A549 (cell line): ENCODE results near the gene CTLA4. TPM values are rescaled to one million over a fixed set of nuclear protein-coding genes. Genes with fewer than 3 reads are reported as not detected.

ENCODE experiments used
- ATAC-seq, 2 experiments: fragments of 200-7000 bp in 1 of 2; fragments of >200 bp in 1 of 2; cut with Nextera tagmentation in 1 of 2; cut with Tn5 transposase in 1 of 2; 3 replicates each; pipeline versions ENCODE4 v1.8.0 to v1.9.1; 2018 to 2020; ENCODE audit warnings: mild to moderate bottlenecking in 1 of 2, moderate library complexity in 1 of 2
- CTCF ChIA-PET: fragments of 300-600 bp; sonication (Branson Sonifier 250); formaldehyde crosslinking; extraction: SDS; loops from one replicate; lab custom pipeline; 2021; ENCODE audit warnings: antibody characterized with exemption, inconsistent platforms; lab: Yijun Ruan, JAX
- POLR2A ChIA-PET: fragments of 350-600 bp; formaldehyde crosslinking; extraction: SDS; loops from one replicate; lab custom pipeline; 2021; ENCODE audit warnings: antibody characterized with exemption, inconsistent platforms; lab: Yijun Ruan, JAX
- DNase-seq, 2 experiments: peaks; one replicate each; pipeline versions ENCODE4 v3.0.0 to v3.0.0-alpha.2; 2011 to 2016; ENCODE audit warnings: low read depth in 1 of 2, low spot score in 1 of 2
- FAIRE-seq: peaks from 2 replicates; lab custom pipeline; 2011; peaks lifted over from hg19 to GRCh38; lab: Jason Lieb, UNC
- H3K27ac ChIP-seq, 2 experiments: fragments of >200 bp; sonication (Bioruptor Twin); formaldehyde crosslinking; 3 replicates each; pipeline ENCODE4 v1.5.1; 2016 to 2017
- H3K4me1 ChIP-seq: fragments of >200 bp; sonication (Bioruptor Twin); formaldehyde crosslinking; 3 replicates; pipeline ENCODE4 v1.6.1; 2016
- H3K4me2 ChIP-seq: fragments of >200 bp; sonication (Bioruptor Twin); formaldehyde crosslinking; 3 replicates; pipeline ENCODE4 v1.6.1; 2016
- H3K4me3 ChIP-seq: fragments of >200 bp; sonication (Bioruptor Twin); formaldehyde crosslinking; 3 replicates; pipeline ENCODE4 v1.5.1; 2016
- H3K9me3 ChIP-seq: fragments of >200 bp; sonication (Bioruptor Twin); formaldehyde crosslinking; 3 replicates; pipeline ENCODE4 v1.6.1; 2016
- CBX8 ChIP-seq: fragments of 200-600 bp; sonication (generic); IDR thresholded peaks from 2 replicates; pipeline ENCODE4 v1.6.1; 2016
- CHD2 ChIP-seq: fragments of 150-350 bp; IDR thresholded peaks from 2 replicates; pipeline ENCODE4 v1.6.1; 2014; ENCODE audit warnings: low read length; ENCODE audit not compliant: partially characterized antibody
- EHF ChIP-seq: fragments of 250-450 bp; sonication (Bioruptor Pico); IDR thresholded peaks from 2 replicates; pipeline ENCODE4 v1.5.0; 2020; ENCODE audit warnings: mild to moderate bottlenecking
- EHMT2 ChIP-seq: fragments of 200-600 bp; sonication (generic); IDR thresholded peaks from 2 replicates; pipeline ENCODE4 v1.6.1; 2016; ENCODE audit warnings: antibody characterized with exemption, low read depth, mild to moderate bottlenecking, moderate library complexity
- ELK1 ChIP-seq: fragments of 150-350 bp; IDR thresholded peaks from 2 replicates; pipeline ENCODE4 v1.6.1; 2014; ENCODE audit warnings: low read depth, mild to moderate bottlenecking, low read length
- FOXS1 ChIP-seq: fragments of 250-450 bp; sonication (Bioruptor Pico); IDR thresholded peaks from 2 replicates; pipeline ENCODE4 v1.5.0; 2020; ENCODE audit warnings: mild to moderate bottlenecking, moderate library complexity
- HDAC2 ChIP-seq: fragments of 200-600 bp; sonication (generic); IDR thresholded peaks from 2 replicates; pipeline ENCODE4 v1.6.1; 2016
- HEYL ChIP-seq: fragments of 250-450 bp; sonication (Bioruptor Pico); IDR thresholded peaks from 2 replicates; pipeline ENCODE4 v1.8.0; 2021; ENCODE audit warnings: mild to moderate bottlenecking, moderate library complexity
- HOXA7 ChIP-seq: fragments of 250-450 bp; sonication (Bioruptor Pico); IDR thresholded peaks from 2 replicates; pipeline ENCODE4 v1.5.0; 2020; ENCODE audit warnings: mild to moderate bottlenecking, moderate library complexity
- HOXB5 ChIP-seq: fragments of 250-450 bp; sonication (Bioruptor Pico); IDR thresholded peaks from 2 replicates; pipeline ENCODE4 v1.5.0; 2020; ENCODE audit warnings: mild to moderate bottlenecking, moderate library complexity
- JUN ChIP-seq, 2 experiments: fragments of >200 bp; sonication (Bioruptor Twin); formaldehyde crosslinking; IDR thresholded peaks; 2 replicates in 1 of 2; 3 replicates in 1 of 2; pipeline ENCODE4 v1.6.1; 2016 to 2017
- JUNB ChIP-seq: fragments of >200 bp; sonication (Bioruptor Twin); formaldehyde crosslinking; IDR thresholded peaks from 2 replicates; pipeline ENCODE4 v1.6.1; 2016
- KDM1A ChIP-seq: fragments of 200-600 bp; sonication (generic); IDR thresholded peaks from 2 replicates; pipeline ENCODE4 v1.6.1; 2016; ENCODE audit warnings: low read depth, mild to moderate bottlenecking
- KDM5A ChIP-seq: fragments of 200-600 bp; sonication (generic); IDR thresholded peaks from 2 replicates; pipeline ENCODE4 v1.6.1; 2016; ENCODE audit warnings: antibody characterized with exemption, mild to moderate bottlenecking
- MAFK ChIP-seq: fragments of 450-650 bp; IDR thresholded peaks from 2 replicates; pipeline ENCODE4 v1.6.1; 2014; ENCODE audit not compliant: partially characterized antibody
- NFE2L2 ChIP-seq: fragments of 150-350 bp; conservative IDR thresholded peaks from 2 replicates; pipeline ENCODE4 v1.6.1; 2014; ENCODE audit warnings: low read length
- NR3C1 ChIP-seq: fragments of >200 bp; sonication (Bioruptor Twin); formaldehyde crosslinking; IDR thresholded peaks from 3 replicates; pipeline ENCODE4 v1.6.1; 2017
- RCOR1 ChIP-seq: fragments of 150-350 bp; IDR thresholded peaks from 2 replicates; pipeline ENCODE4 v1.6.1; 2014; ENCODE audit warnings: antibody characterized with exemption, low read length, low read depth
- SMC3 ChIP-seq: fragments of >200 bp; sonication (Bioruptor Twin); formaldehyde crosslinking; IDR thresholded peaks from 3 replicates; pipeline ENCODE4 v1.6.1; 2018; ENCODE audit warnings: inconsistent platforms
- SREBF2 ChIP-seq: fragments of 450-650 bp; IDR thresholded peaks from 2 replicates; pipeline ENCODE4 v1.6.1; 2014; ENCODE audit warnings: mild to moderate bottlenecking, moderate library complexity
- USF2 ChIP-seq: fragments of 450-650 bp; IDR thresholded peaks from 2 replicates; pipeline ENCODE4 v1.6.1; 2014; ENCODE audit warnings: antibody characterized with exemption
- ZC3H11A ChIP-seq: fragments of 450-650 bp; IDR thresholded peaks from 2 replicates; pipeline ENCODE4 v1.6.1; 2014; ENCODE audit warnings: antibody characterized with exemption, mild to moderate bottlenecking
- ZNF302 ChIP-seq: fragments of 250-450 bp; sonication (Bioruptor Pico); IDR thresholded peaks from 2 replicates; pipeline ENCODE4 v1.9.0; 2021; ENCODE audit warnings: inconsistent platforms, mild to moderate bottlenecking, moderate library complexity
- WGBS: methylation state at CpG from one replicate; pipeline ENCODE4 v1.1.6; 2017; ENCODE audit errors: missing lambda C conversion rate; 5-methylcytosine and 5-hydroxymethylcytosine counted together
- polyA plus RNA-seq, 4 experiments: library from polyadenylated mRNA; depleted of rRNA in 3 of 4; stranded (reverse); fragments of >200 nt; fragmentation: RNase III in 1 of 4; extraction: RNeasy Plus Mini Kit Qiagen cat#74134 plus additional on column Dnase treatment in 1 of 4; gene quantifications; 2 replicates in 3 of 4; 3 replicates in 1 of 4; pipeline ENCODE4 v1.2.3, GENCODE V29; 2011 to 2017
- TF ChIP-seq, protein P1 (sequence below): IDR thresholded peaks from 2 replicates; pipeline ENCODE4 v1.6.1; 2012; ENCODE audit warnings: low read depth, borderline replicate concordance
- TF ChIP-seq, protein P2 (sequence below): fragments of >200 bp; sonication (Bioruptor Twin); formaldehyde crosslinking; IDR thresholded peaks from 3 replicates; pipeline ENCODE4 v1.6.1; 2016

Gene CTLA4
- polyA plus RNA-seq, 2 of the 4 experiments (the other 2 are of a cell fraction): not detected

DNA sequence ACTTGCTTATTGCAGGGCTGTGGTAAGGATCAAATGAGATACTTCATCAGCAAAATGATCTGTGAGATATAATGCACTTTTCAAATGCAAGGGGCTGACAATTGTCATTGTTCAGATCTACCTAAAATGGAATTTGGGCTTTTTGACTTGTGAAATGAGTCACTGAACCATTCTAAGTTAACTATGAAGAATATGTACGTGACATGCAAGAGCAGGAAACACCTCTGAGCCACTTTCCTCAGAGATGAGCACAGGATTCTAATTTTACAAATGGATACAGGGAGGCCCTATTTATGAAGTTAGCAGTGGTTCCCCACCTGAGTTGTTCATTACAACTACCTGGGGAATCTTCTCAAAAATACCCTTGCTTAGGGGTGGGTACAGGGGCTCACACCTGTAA is 26.7 kb downstream of the CTLA4 start:
- POLR2A ChIA-PET: no interaction called here
- TF ChIP-seq SREBF2: no peak
- no peak for TF ChIP-seq JUNB
- CTCF ChIA-PET: no interaction called here
- H3K4me1 ChIP-seq: no peaks in the 10 kb centered on the region
- FAIRE-seq (no peak), DNase-seq (no peak), ATAC-seq (no peak)
- WGBS: 50% methylated on average over 1 of the region's 1 CpG
- no peaks in the 10 kb centered on the region for H3K9me3 ChIP-seq
- H3K27ac ChIP-seq: no peak overlapping the region
- no peak overlapping the region for H3K4me2 ChIP-seq
- no peak overlapping the region for H3K4me3 ChIP-seq

GRCh38 chr2:203897544-203897943 is 30.0 kb downstream of the CTLA4 start:
- H3K4me1 ChIP-seq: no peaks in the 10 kb centered on the region
- TF ChIP-seq ZC3H11A (no peak), MAFK (peak; percentile 16)
- no peak for FAIRE-seq
- H3K9me3 ChIP-seq: peaks cover 11% of the 10 kb centered on the region; the same call in 1 of the 3 replicates
- no peak for ATAC-seq
- no peak for DNase-seq
- no peak overlapping the region for H3K4me2 ChIP-seq
- 17% methylated on average over 2 of the region's 2 CpGs for WGBS
- POLR2A ChIA-PET: no interaction called here
- H3K27ac ChIP-seq: no peak overlapping the region
- H3K4me3 ChIP-seq: no peak overlapping the region
- CTCF ChIA-PET: interaction anchor here (1.0 kb wide), 3 partner anchors 8 to 12 kb away, joined by 3 read pairs; no protein-coding TSS in a partner anchor

DNA sequence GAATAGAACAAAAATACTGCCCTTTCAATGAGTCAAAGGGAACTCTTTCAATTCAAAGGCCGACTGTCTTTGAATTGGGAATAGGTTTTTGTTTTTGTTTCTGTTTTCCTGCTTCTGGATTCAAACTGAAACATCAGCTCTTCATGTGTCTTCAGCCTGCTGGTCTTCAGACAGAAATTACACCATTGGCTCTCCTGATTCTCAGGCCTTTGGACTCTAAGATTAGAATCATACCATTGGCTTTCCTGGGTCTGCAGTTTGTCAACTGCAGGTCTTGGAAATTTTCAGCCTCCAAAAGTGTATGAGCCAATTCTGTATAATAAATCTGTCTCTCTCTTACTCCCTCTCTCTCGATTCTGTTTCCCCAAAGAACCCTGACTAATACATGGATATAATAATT is 31.1 kb downstream of the CTLA4 start:
- no peak for FAIRE-seq
- CTCF ChIA-PET: interaction anchor here (1.0 kb wide), 2 partner anchors 9 to 11 kb away, joined by 3 read pairs; no protein-coding TSS in a partner anchor
- 4% methylated on average over 2 of the region's 2 CpGs for whole genome bisulfite sequencing

DNA sequence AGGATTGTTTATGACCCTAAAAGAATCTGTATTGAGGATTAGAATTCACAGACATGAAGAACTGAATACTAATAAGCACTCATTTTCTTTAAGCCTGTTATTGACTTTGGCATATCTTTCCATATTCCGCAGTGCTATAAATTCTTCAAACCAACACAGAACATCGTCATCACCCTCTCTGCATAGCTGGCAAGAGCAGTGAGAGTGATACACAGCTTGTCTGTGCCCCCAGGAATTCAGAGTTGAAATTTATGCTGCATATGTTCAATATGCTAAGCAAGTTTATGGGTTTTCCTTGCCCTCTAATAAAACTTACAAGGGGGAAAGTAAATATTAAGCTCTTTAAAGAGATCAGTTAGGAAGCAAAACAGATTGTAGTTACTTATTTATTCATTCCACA is 32.7 kb downstream of the CTLA4 start:
- ATAC-seq (no peak), FAIRE-seq (no peak), DNase-seq (no peak)
- ChIA-PET CTCF (interaction anchor here (1.6 kb wide), 1 partner anchor 10 kb away, joined by 3 read pairs; no protein-coding TSS in a partner anchor), POLR2A (no interaction called here)
- Histone ChIP-seq H3K9me3 (peaks cover 16% of the 10 kb centered on the region; the same call in 1 of the 3 replicates), H3K4me2 (no peak overlapping the region), H3K27ac (no peak overlapping the region), H3K4me3 (no peak overlapping the region), H3K4me1 (no peaks in the 10 kb centered on the region)
- TF ChIP-seq MAFK: no peak
- TF ChIP-seq, protein P1, sequence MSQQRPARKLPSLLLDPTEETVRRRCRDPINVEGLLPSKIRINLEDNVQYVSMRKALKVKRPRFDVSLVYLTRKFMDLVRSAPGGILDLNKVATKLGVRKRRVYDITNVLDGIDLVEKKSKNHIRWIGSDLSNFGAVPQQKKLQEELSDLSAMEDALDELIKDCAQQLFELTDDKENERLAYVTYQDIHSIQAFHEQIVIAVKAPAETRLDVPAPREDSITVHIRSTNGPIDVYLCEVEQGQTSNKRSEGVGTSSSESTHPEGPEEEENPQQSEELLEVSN: no peak
- TF ChIP-seq HEYL (CRISPR knock-in tag): no peak
- no peak for TF ChIP-seq USF2
- TF ChIP-seq HOXB5 (CRISPR knock-in tag): no peak
- TF ChIP-seq KDM1A: no peak
- TF ChIP-seq SREBF2: no peak
- TF ChIP-seq RCOR1: no peak
- TF ChIP-seq EHF: no peak
- TF ChIP-seq SMC3: no peak
- TF ChIP-seq HOXA7 (CRISPR knock-in tag): no peak
- no peak for TF ChIP-seq NR3C1
- TF ChIP-seq JUN (IDR thresholded peaks at IDR 0.05): no peak
- TF ChIP-seq, protein P2, sequence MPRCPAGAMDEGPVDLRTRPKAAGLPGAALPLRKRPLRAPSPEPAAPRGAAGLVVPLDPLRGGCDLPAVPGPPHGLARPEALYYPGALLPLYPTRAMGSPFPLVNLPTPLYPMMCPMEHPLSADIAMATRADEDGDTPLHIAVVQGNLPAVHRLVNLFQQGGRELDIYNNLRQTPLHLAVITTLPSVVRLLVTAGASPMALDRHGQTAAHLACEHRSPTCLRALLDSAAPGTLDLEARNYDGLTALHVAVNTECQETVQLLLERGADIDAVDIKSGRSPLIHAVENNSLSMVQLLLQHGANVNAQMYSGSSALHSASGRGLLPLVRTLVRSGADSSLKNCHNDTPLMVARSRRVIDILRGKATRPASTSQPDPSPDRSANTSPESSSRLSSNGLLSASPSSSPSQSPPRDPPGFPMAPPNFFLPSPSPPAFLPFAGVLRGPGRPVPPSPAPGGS: no peak
- no peak for TF ChIP-seq KDM5A
- no peak for TF ChIP-seq CHD2
- no peak for TF ChIP-seq ZNF302 (CRISPR knock-in tag)
- TF ChIP-seq NFE2L2: no peak
- no peak for TF ChIP-seq HDAC2
- TF ChIP-seq ELK1: no peak
- WGBS: 47% methylated on average over 2 of the region's 2 CpGs

More for the DNA sequence above, 31.1 kb downstream of the CTLA4 start:
- no peak for TF ChIP-seq NR3C1
- no peak for TF ChIP-seq HOXB5 (CRISPR knock-in tag)
- TF ChIP-seq EHMT2: no peak
- TF ChIP-seq ELK1: no peak
- TF ChIP-seq JUN (IDR thresholded peaks at IDR 0.05): no peak
- TF ChIP-seq HDAC2: no peak
- TF ChIP-seq CBX8: no peak
- no peak for TF ChIP-seq FOXS1
- TF ChIP-seq, all 56 proteins: peak for 0
- Histone ChIP-seq H3K27ac (no peak overlapping the region), H3K9me3 (peaks cover 16% of the 10 kb centered on the region; the same call in 1 of the 3 replicates), H3K4me1 (no peaks in the 10 kb centered on the region), H3K4me3 (no peak overlapping the region), H3K4me2 (no peak overlapping the region)
- POLR2A ChIA-PET: no interaction called here
- ATAC-seq (no peak), DNase-seq (no peak)
